Common myeloid progenitor, CD34-positive (primary cell): ENCODE data around the gene ELOVL2.

Experiments
- CTCF ChIA-PET: fragments of 350-600 bp; sonication (Branson Sonifier 250); formaldehyde crosslinking; loops from one replicate; lab custom pipeline; 2021; ENCODE audit warnings: antibody characterized with exemption; lab: Charles Lee
- POLR2A ChIA-PET: fragments of 350-600 bp; sonication (Branson Sonifier 250); formaldehyde crosslinking; loops from one replicate; lab custom pipeline; 2021; ENCODE audit warnings: antibody characterized with exemption; lab: Charles Lee
- DNase-seq, 3 donors: peaks; one replicate each; pipeline versions ENCODE4 v3.0.0 to v3.0.0-alpha.2; 2013
- H3K27ac ChIP-seq, 2 experiments: 1 replicate in 1 of 2; 2 replicates in 1 of 2; pipeline ENCODE4 v1.7.0; 2013; ENCODE audit warnings: inconsistent platforms in 2 of 2, low read length in 2 of 2, mild to moderate bottlenecking in 2 of 2, low read depth in 1 of 2, moderate library complexity in 1 of 2; ENCODE audit not compliant: severe bottlenecking in 2 of 2, insufficient read depth in 1 of 2, poor library complexity in 1 of 2
- H3K27me3 ChIP-seq, 5 experiments: replicated peaks in 2 of 5; 1 replicate in 3 of 5; 2 replicates in 2 of 5; pipeline versions ENCODE4 v1.6.1 to v1.7.0; 2013; ENCODE audit warnings: low read length in 4 of 5, mild to moderate bottlenecking in 2 of 5, moderate library complexity in 2 of 5, inconsistent platforms in 1 of 5; ENCODE audit not compliant: insufficient read depth in 5 of 5, control insufficient read depth in 4 of 5
- H3K36me3 ChIP-seq, 4 experiments: 1 replicate in 2 of 4; 2 replicates in 2 of 4; pipeline versions ENCODE4 v1.6.1 to v1.7.0; 2013; ENCODE audit warnings: low read length in 3 of 4, control low read depth in 1 of 4, mild to moderate bottlenecking in 1 of 4; ENCODE audit not compliant: control insufficient read depth in 4 of 4, insufficient read depth in 4 of 4
- H3K4me1 ChIP-seq, 4 experiments: 1 replicate in 3 of 4; 2 replicates in 1 of 4; pipeline versions ENCODE4 v1.6.1 to v1.7.1; 2013; ENCODE audit warnings: low read length in 3 of 4, mild to moderate bottlenecking in 3 of 4, control low read depth in 1 of 4, inconsistent platforms in 1 of 4, moderate library complexity in 1 of 4; ENCODE audit not compliant: control insufficient read depth in 4 of 4, insufficient read depth in 4 of 4; ENCODE audit errors: control extremely low read depth in 1 of 4
- H3K4me3 ChIP-seq, 7 experiments: 1 replicate in 4 of 7; 2 replicates in 3 of 7; pipeline versions ENCODE4 v1.5.1 to v1.7.0; 2013; ENCODE audit warnings: mild to moderate bottlenecking in 7 of 7, low read length in 6 of 7, moderate library complexity in 6 of 7, inconsistent platforms in 2 of 7, low read depth in 2 of 7, control low read depth in 1 of 7; ENCODE audit not compliant: insufficient read depth in 4 of 7, control insufficient read depth in 1 of 7; ENCODE audit errors: extremely low read depth in 1 of 7
- H3K9me3 ChIP-seq, 5 experiments: 1 replicate in 4 of 5; 2 replicates in 1 of 5; pipeline versions ENCODE4 v1.6.1 to v1.7.1; 2013; ENCODE audit warnings: low read length in 4 of 5, mild to moderate bottlenecking in 2 of 5, inconsistent platforms in 1 of 5, low read depth in 1 of 5, moderate library complexity in 1 of 5; ENCODE audit not compliant: control insufficient read depth in 4 of 5, insufficient read depth in 2 of 5; ENCODE audit errors: control extremely low read depth in 1 of 5
- WGBS: methylation state at CpG from one replicate; pipeline ENCODE4 v1.1.5; 2013; ENCODE audit not compliant: insufficient coverage; 5-methylcytosine and 5-hydroxymethylcytosine counted together

ELOVL2 gene

GRCh38 chr6:11062083-11062482 is 18.0 kb upstream of the ELOVL2 start:
- H3K9me3 ChIP-seq, result no peaks in the 10 kb centered on the region
- H3K4me3 ChIP-seq, result no peak overlapping the region
- ChIA-PET POLR2A (no interaction called here), CTCF (interaction anchor here (0.7 to 1.3 kb wide), 2 partner anchors 16 to 29 kb away, joined by 3 to 4 read pairs; no protein-coding TSS in a partner anchor)
- no peak for DNase-seq
- H3K4me1 ChIP-seq, result no peaks in the 10 kb centered on the region
- no peaks in the 10 kb centered on the region for H3K36me3 ChIP-seq
- H3K27ac ChIP-seq, result no peak overlapping the region
- H3K27me3 ChIP-seq, result peaks cover 0 to 1% (median 0%) of the 10 kb centered on the region in 5 experiments
- WGBS, result no CpG with 5 or more reads among the region's 4 CpGs

GRCh38 chr6:11058406-11058805 is 14.3 kb upstream of the ELOVL2 start:
- no peaks in the 10 kb centered on the region for H3K9me3 ChIP-seq
- CTCF ChIA-PET, result no interaction called here
- H3K27ac ChIP-seq, result no peak overlapping the region
- no peak for DNase-seq
- POLR2A ChIA-PET, result no interaction called here
- no peaks in the 10 kb centered on the region for H3K36me3 ChIP-seq
- H3K27me3 ChIP-seq, result peaks cover 0 to 2% (median 0%) of the 10 kb centered on the region in 5 experiments
- H3K4me1 ChIP-seq, result no peaks in the 10 kb centered on the region
- WGBS, result 95% methylated on average over 4 of the region's 5 CpGs
- H3K4me3 ChIP-seq, result no peak overlapping the region

GRCh38 chr6:11056871-11057270 is 12.8 kb upstream of the ELOVL2 start:
- WGBS, result no CpG with 5 or more reads among the region's 1 CpG
- DNase-seq, result no peak
- peaks cover 0 to 2% (median 0%) of the 10 kb centered on the region in 5 experiments for H3K27me3 ChIP-seq
- no peaks in the 10 kb centered on the region for H3K9me3 ChIP-seq
- H3K4me3 ChIP-seq, result no peak overlapping the region
- ChIA-PET POLR2A (no interaction called here), CTCF (interaction anchor here (1.1 to 1.3 kb wide), 4 partner anchors 10 to 105 kb away, joined by 3 to 6 read pairs (median 4); no protein-coding TSS in a partner anchor)
- no peaks in the 10 kb centered on the region for H3K36me3 ChIP-seq
- H3K4me1 ChIP-seq, result no peaks in the 10 kb centered on the region
- H3K27ac ChIP-seq, result no peak overlapping the region

- Histone ChIP-seq H3K9me3 (no peaks in the 10 kb centered on the region), H3K27me3 (peaks cover 0 to 11% (median 3%) of the 10 kb centered on the region in 5 experiments), H3K4me3 (no peak overlapping the region), H3K36me3 (no peaks in the 10 kb centered on the region), H3K27ac (no peak overlapping the region), H3K4me1 (no peaks in the 10 kb centered on the region)
- 100% methylated on average over 1 of the region's 4 CpGs for WGBS
- no peak for DNase-seq
- ChIA-PET POLR2A (no interaction called here), CTCF (interaction anchor here (0.7 to 2.2 kb wide), 2 partner anchors 10 to 12 kb away, joined by 3 to 7 read pairs; no protein-coding TSS in a partner anchor)
Observed at GRCh38 chr6:11055127-11055627, 11.1 kb upstream of the ELOVL2 start.

- ChIA-PET CTCF (interaction anchor here (0.7 to 2.2 kb wide), 2 partner anchors 11 to 12 kb away, joined by 3 to 7 read pairs; no protein-coding TSS in a partner anchor), POLR2A (no interaction called here)
- H3K9me3 ChIP-seq, result no peaks in the 10 kb centered on the region
- H3K36me3 ChIP-seq, result no peaks in the 10 kb centered on the region
- H3K4me1 ChIP-seq, result no peaks in the 10 kb centered on the region
- WGBS, result no CpG with 5 or more reads among the region's 1 CpG
- peaks cover 0 to 14% (median 3%) of the 10 kb centered on the region in 5 experiments for H3K27me3 ChIP-seq
- DNase-seq, result no peak
- H3K4me3 ChIP-seq, result no peak overlapping the region
- no peak overlapping the region for H3K27ac ChIP-seq
Observed at GRCh38 chr6:11054722-11055121, 10.6 kb upstream of the ELOVL2 start.

- H3K27ac ChIP-seq, result no peak overlapping the region
- no peaks in the 10 kb centered on the region for H3K4me1 ChIP-seq
- peaks cover 2 to 22% (median 5%) of the 10 kb centered on the region in 5 experiments for H3K27me3 ChIP-seq
- ChIA-PET POLR2A (no interaction called here), CTCF (interaction anchor here (0.8 to 1.0 kb wide), 3 partner anchors 15 to 575 kb away, joined by 3 to 4 read pairs (median 3); no protein-coding TSS in a partner anchor)
- H3K4me3 ChIP-seq, result no peak overlapping the region
- DNase-seq, result no peak
- WGBS, result 100% methylated on average over 4 of the region's 5 CpGs
- no peaks in the 10 kb centered on the region for H3K9me3 ChIP-seq
- H3K36me3 ChIP-seq, result no peaks in the 10 kb centered on the region
Observed at GRCh38 chr6:11053307-11053706, 9.2 kb upstream of the ELOVL2 start.

- no peaks in the 10 kb centered on the region for H3K4me1 ChIP-seq
- H3K4me3 ChIP-seq, result no peak overlapping the region
- POLR2A ChIA-PET, result no interaction called here
- no peaks in the 10 kb centered on the region for H3K9me3 ChIP-seq
- no peak for DNase-seq
- 100% methylated on average over 1 of the region's 2 CpGs for WGBS
- peaks cover 5 to 35% (median 15%) of the 10 kb centered on the region in 5 experiments for H3K27me3 ChIP-seq
- CTCF ChIA-PET, result interaction anchor here (0.6 kb wide), 2 partner anchors 38 to 99 kb away, joined by 3 read pairs; no protein-coding TSS in a partner anchor
- no peak overlapping the region for H3K27ac ChIP-seq
- H3K36me3 ChIP-seq, result no peaks in the 10 kb centered on the region
Observed at GRCh38 chr6:11050731-11051130, 6.6 kb upstream of the ELOVL2 start.
